SK-N-SH (cell line): ENCODE data around the gene JPH3.

Experiments
- FOXJ3 ChIP-seq: sonication (generic); formaldehyde crosslinking; IDR thresholded peaks from 2 replicates; pipeline ENCODE4 v1.5.1; 2020; ENCODE audit warnings: mild to moderate bottlenecking, missing genetic modification reagents
- NRF1 ChIP-seq: IDR thresholded peaks from 2 replicates; pipeline ENCODE4 v1.6.1; 2012; ENCODE audit warnings: low read depth, mild to moderate bottlenecking, low read length
- POLR2AphosphoS5 ChIP-seq: IDR thresholded peaks from 2 replicates; pipeline ENCODE4 v1.6.1; 2012; ENCODE audit warnings: low read depth, low read length
- RXRA ChIP-seq: IDR thresholded peaks from 2 replicates; pipeline ENCODE4 v1.4.0; 2012; ENCODE audit warnings: low read depth, mild to moderate bottlenecking, borderline replicate concordance
- TAF1 ChIP-seq: IDR thresholded peaks from 2 replicates; pipeline ENCODE4 v1.6.1; 2012; ENCODE audit warnings: low read depth, mild to moderate bottlenecking, low read length, moderate library complexity, borderline replicate concordance
- TF ChIP-seq, protein P1 (sequence below): fragments of 150-350 bp; IDR thresholded peaks from 2 replicates; pipeline ENCODE4 v1.6.1; 2017; ENCODE audit warnings: antibody characterized with exemption, low read length, low read depth, borderline replicate concordance
- TF ChIP-seq, protein P2 (sequence below): fragments of 200-600 bp; sonication (generic); IDR thresholded peaks from 2 replicates; pipeline ENCODE4 v1.6.1; 2017; ENCODE audit warnings: antibody characterized with exemption, mild to moderate bottlenecking, moderate library complexity
- TF ChIP-seq, protein P3 (sequence below): IDR thresholded peaks from 2 replicates; pipeline ENCODE4 v1.4.0; 2012; ENCODE audit warnings: low read depth

DNA sequence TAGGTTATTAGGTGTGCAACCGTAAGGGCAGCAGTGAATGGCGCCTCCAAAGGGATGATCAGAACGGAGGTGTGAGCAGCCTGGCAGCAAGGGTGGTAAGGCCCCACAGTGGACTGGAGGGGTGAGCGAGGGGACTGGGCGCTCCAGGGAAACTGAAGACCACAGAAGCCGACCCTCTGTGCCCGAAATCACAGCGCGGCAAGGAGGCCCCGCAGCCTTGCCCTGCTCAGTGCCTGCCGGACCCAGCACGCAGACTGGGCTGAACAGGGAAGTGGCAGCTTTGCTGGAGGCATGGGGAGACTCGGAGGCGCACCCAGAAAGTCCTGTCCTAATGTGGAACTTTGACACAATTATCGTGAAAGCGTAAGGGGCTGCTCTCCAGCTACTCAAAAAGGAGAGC, 125.0 kb downstream of the JPH3 start:
- TF ChIP-seq, protein P1, sequence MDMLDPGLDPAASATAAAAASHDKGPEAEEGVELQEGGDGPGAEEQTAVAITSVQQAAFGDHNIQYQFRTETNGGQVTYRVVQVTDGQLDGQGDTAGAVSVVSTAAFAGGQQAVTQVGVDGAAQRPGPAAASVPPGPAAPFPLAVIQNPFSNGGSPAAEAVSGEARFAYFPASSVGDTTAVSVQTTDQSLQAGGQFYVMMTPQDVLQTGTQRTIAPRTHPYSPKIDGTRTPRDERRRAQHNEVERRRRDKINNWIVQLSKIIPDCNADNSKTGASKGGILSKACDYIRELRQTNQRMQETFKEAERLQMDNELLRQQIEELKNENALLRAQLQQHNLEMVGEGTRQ = no peak
- no peak for TF ChIP-seq NRF1
- TF ChIP-seq, protein P2, sequence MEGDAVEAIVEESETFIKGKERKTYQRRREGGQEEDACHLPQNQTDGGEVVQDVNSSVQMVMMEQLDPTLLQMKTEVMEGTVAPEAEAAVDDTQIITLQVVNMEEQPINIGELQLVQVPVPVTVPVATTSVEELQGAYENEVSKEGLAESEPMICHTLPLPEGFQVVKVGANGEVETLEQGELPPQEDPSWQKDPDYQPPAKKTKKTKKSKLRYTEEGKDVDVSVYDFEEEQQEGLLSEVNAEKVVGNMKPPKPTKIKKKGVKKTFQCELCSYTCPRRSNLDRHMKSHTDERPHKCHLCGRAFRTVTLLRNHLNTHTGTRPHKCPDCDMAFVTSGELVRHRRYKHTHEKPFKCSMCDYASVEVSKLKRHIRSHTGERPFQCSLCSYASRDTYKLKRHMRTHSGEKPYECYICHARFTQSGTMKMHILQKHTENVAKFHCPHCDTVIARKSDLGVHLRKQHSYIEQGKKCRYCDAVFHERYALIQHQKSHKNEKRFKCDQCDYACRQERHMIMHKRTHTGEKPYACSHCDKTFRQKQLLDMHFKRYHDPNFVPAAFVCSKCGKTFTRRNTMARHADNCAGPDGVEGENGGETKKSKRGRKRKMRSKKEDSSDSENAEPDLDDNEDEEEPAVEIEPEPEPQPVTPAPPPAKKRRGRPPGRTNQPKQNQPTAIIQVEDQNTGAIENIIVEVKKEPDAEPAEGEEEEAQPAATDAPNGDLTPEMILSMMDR = no peak
- no peak for TF ChIP-seq POLR2AphosphoS5
- TF ChIP-seq FOXJ3 (CRISPR knock-in tag) = no peak
- TF ChIP-seq, protein P3, sequence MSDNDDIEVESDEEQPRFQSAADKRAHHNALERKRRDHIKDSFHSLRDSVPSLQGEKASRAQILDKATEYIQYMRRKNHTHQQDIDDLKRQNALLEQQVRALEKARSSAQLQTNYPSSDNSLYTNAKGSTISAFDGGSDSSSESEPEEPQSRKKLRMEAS = no peak
- TF ChIP-seq TAF1 = no peak
- no peak for TF ChIP-seq RXRA
